Right lobe of liver (tissue), 4 donors: ENCODE measurements around the gene FHIT.

ENCODE experiments used
- CTCF ChIP-seq, 4 donors: fragments of 200-600 bp in 3 of 4; fragments of 450-650 bp in 1 of 4; IDR thresholded peaks; one replicate each; pipeline versions ENCODE4 v1.5.1 to v1.8.0; 2016 to 2022; ENCODE audit warnings: antibody characterized with exemption in 4 of 4, mild to moderate bottlenecking in 2 of 4
- POLR2A ChIP-seq: fragments of 450-650 bp; IDR thresholded peaks from one replicate; pipeline ENCODE4 v1.6.1; 2017; ENCODE audit warnings: antibody characterized with exemption, mild to moderate bottlenecking
- donor health status: DM: no; HTN: no; CAD: no.
- donor health status: DM: no; HTN: no; CAD: no.
- donor health status: DM: no; HTN: yes; CAD: no.

- TF ChIP-seq CTCF (IDR thresholded peaks at IDR 0.05) = no peak
- TF ChIP-seq POLR2A = no peak
These were observed 1459.4 kb downstream of the FHIT start for GRCh38 chr3:59791774-59792308.
